Endothelial cell of hepatic sinusoid (primary cell): ENCODE results near the gene TCIRG1.

Experiments
- in situ Hi-C: cut with HindIII; loops from 2 replicates; pipeline ENCODE4 v1.10.0; 2017; ENCODE audit warnings: low sequenced_read_pairs

Gene TCIRG1

GRCh38 chr11:68006606-68007166 lies 32.1 kb upstream of the TCIRG1 start:
- in situ Hi-C loops: no loop called here

- in situ Hi-C loops: no loop called here
Measured at GRCh38 chr11:68007498-68008380, 31.1 kb upstream of the TCIRG1 start.

GRCh38 chr11:68008381-68009337 lies 30.2 kb upstream of the TCIRG1 start:
- in situ Hi-C loops: no loop called here

GRCh38 chr11:68009391-68010089 lies 29.3 kb upstream of the TCIRG1 start:
- in situ Hi-C loops: no loop called here

GRCh38 chr11:68010090-68011041 lies 28.5 kb upstream of the TCIRG1 start, which contains the start of gene ALDH3B1:
ALDH3B1 (plus strand) TSS chr11:68010327; CDS start chr11:68015298, 4,971 bp downstream.
- in situ Hi-C loops: no loop called here

GRCh38 chr11:68011051-68011943 lies 27.5 kb upstream of the TCIRG1 start:
- in situ Hi-C loops: no loop called here

GRCh38 chr11:68012044-68012842 lies 26.6 kb upstream of the TCIRG1 start:
- in situ Hi-C loops: no loop called here

- in situ Hi-C loops: no loop called here
Measured at GRCh38 chr11:68012843-68013610, 25.8 kb upstream of the TCIRG1 start.

- in situ Hi-C loops: no loop called here
Measured at GRCh38 chr11:68013611-68014156, 25.1 kb upstream of the TCIRG1 start.

- in situ Hi-C loops: no loop called here
Measured at GRCh38 chr11:68014157-68014946, 24.5 kb upstream of the TCIRG1 start.

GRCh38 chr11:68014947-68015447 lies 23.8 kb upstream of the TCIRG1 start:
- in situ Hi-C loops: no loop called here

GRCh38 chr11:68015467-68015866 lies 23.4 kb upstream of the TCIRG1 start:
- in situ Hi-C loops: no loop called here

- in situ Hi-C loops: no loop called here
Measured at GRCh38 chr11:68016161-68016903, 22.5 kb upstream of the TCIRG1 start.

- in situ Hi-C loops: no loop called here
Measured at GRCh38 chr11:68016904-68017817, 21.7 kb upstream of the TCIRG1 start.
